Sigmoid colon (tissue), 7 donors: ENCODE results near the gene RMRP. TPM values are rescaled to one million over a fixed set of nuclear protein-coding genes. Genes with fewer than 3 reads are reported as not detected.

Source experiments
- DNase-seq: peaks from one replicate; pipeline ENCODE4 v3.0.0-alpha.2; 2019
- H3K27ac ChIP-seq, 4 donors: fragments of 200-600 bp; sonication (generic); one replicate each; pipeline ENCODE4 v1.5.1; 2016 to 2019; ENCODE audit warnings: mild to moderate bottlenecking in 1 of 4
- H3K27me3 ChIP-seq, 3 donors: fragments of 200-600 bp; sonication (generic); one replicate each; pipeline ENCODE4 v1.5.1; 2019; ENCODE audit warnings: mild to moderate bottlenecking in 1 of 3
- H3K36me3 ChIP-seq, 4 donors: fragments of 200-600 bp; sonication (generic); one replicate each; pipeline ENCODE4 v1.5.1; 2016 to 2019
- H3K4me1 ChIP-seq, 4 donors: fragments of 200-600 bp; sonication (generic); one replicate each; pipeline ENCODE4 v1.5.1; 2017 to 2019
- H3K4me3 ChIP-seq, 4 donors: fragments of 200-600 bp; sonication (generic); one replicate each; pipeline ENCODE4 v1.5.1; 2017 to 2019; ENCODE audit warnings: mild to moderate bottlenecking in 2 of 4, moderate library complexity in 1 of 4
- H3K9me3 ChIP-seq, 4 donors: fragments of 200-600 bp in 3 of 4; sonication (generic) in 3 of 4; one replicate each; pipeline versions ENCODE4 v1.5.1 to v1.6.1; 2013 to 2019
- EP300 ChIP-seq, 4 donors: sonication (generic); formaldehyde crosslinking; IDR thresholded peaks; one replicate each; pipeline ENCODE4 v1.6.1; 2017; ENCODE audit warnings: antibody characterized with exemption in 4 of 4
- POLR2A ChIP-seq, 2 donors: fragments of 450-650 bp; IDR thresholded peaks; one replicate each; pipeline ENCODE4 v1.6.1; 2016; ENCODE audit warnings: antibody characterized with exemption in 2 of 2, mild to moderate bottlenecking in 2 of 2, moderate library complexity in 2 of 2
- POLR2AphosphoS5 ChIP-seq, 4 donors: sonication (generic); formaldehyde crosslinking; IDR thresholded peaks; one replicate each; pipeline ENCODE4 v1.6.1; 2017; ENCODE audit warnings: antibody characterized with exemption in 4 of 4
- WGBS, 2 donors: extraction: QIAGEN DNeasy Blood & Tissue Kit; methylation state at CpG; one replicate each; pipeline ENCODE4 v1.1.7; 2013; 5-methylcytosine and 5-hydroxymethylcytosine counted together
- intact Hi-C: fragments of 100-400 bp; cut with DNase I; formaldehyde crosslinking; loops from one replicate; pipeline ENCODE4 v1.15.1; 2023
- polyA plus RNA-seq, 3 donors: library from polyadenylated mRNA; stranded (reverse); fragments of 200-250 nt; gene quantifications; one replicate each; pipeline ENCODE4 v1.2.3, GENCODE V29; 2013
- total RNA-seq, 4 donors: library from RNA; depleted of rRNA; stranded (reverse); fragments of >200 nt; gene quantifications; one replicate each; pipeline ENCODE4 v1.1.0, GENCODE V29; 2016
- TF ChIP-seq, protein P1 (sequence below), 4 experiments: fragments of 450-650 bp in 3 of 4; fragments of 200-600 bp in 1 of 4; IDR thresholded peaks; one replicate each; pipeline ENCODE4 v1.5.1; 2016 to 2019; ENCODE audit warnings: antibody characterized with exemption in 4 of 4, mild to moderate bottlenecking in 3 of 4, moderate library complexity in 2 of 4
- donor health status: healthy with polysubstance abuse.
- donor health status: Bipolar disorder and iron deficiency.
- donor health status: healthy.

Gene RMRP
- total RNA-seq = over 10,000 TPM in 2 of 4 donors, 1,000 to 10,000 TPM in 2; 2,523 to 26,387 (median 8,883) TPM
- 100 to 1,000 TPM in 1 of 3 donors, not detected in 2; 480 TPM for polyA plus RNA-seq

DNA sequence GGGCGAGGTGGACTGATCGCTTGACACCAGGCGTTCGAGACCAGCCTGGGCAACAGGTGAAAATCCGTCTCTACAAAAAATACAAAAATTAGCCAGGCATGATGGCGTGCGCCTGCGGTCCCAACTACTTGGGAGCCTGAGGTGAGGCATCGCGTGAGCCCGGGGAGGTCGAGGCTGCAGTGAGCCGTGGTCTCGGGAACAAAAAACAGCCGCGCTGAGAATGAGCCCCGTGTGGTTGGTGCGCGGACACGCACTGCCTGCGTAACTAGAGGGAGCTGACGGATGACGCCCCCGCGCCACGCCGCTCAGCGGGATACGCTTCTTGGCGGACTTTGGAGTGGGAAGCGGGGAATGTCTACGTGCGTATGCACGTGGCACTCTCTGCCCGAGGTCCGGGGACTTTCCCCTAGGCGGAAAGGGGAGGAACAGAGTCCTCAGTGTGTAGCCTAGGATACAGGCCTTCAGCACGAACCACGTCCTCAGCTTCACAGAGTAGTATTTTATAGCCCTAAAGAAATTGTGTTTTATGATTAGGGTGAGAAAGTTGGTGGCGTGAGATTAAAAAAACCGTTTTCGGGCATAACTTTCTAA lies at the start of gene RMRP:
TSS of gene RMRP (minus strand) at position 474 of the 591 bp plus-strand sequence.
- WGBS, 2 donors = 1% methylated on average over 42 of the region's 42 CpGs
- H3K27me3 ChIP-seq = no peaks in the 10 kb centered on the region
- DNase-seq = peak; percentile 100
- H3K4me3 ChIP-seq = peak within 1 kb of the TSS; percentile 70 to 92 (median 76)
- H3K36me3 ChIP-seq = peaks cover 0 to 13% (median 10%) of the 10 kb centered on the region in 4 donors
- H3K27ac ChIP-seq = peak within 1 kb of the TSS; percentile 97 to 98 (median 98)
- TF ChIP-seq POLR2AphosphoS5 (IDR thresholded peaks at IDR 0.05) = peak; percentile 91 to 97 (median 96)
- TF ChIP-seq EP300 (IDR thresholded peaks at IDR 0.05) = peak; percentile 70 to 99 (median 94)
- TF ChIP-seq POLR2A (IDR thresholded peaks at IDR 0.05) = peak; percentile 85 to 87
- TF ChIP-seq, protein P1, sequence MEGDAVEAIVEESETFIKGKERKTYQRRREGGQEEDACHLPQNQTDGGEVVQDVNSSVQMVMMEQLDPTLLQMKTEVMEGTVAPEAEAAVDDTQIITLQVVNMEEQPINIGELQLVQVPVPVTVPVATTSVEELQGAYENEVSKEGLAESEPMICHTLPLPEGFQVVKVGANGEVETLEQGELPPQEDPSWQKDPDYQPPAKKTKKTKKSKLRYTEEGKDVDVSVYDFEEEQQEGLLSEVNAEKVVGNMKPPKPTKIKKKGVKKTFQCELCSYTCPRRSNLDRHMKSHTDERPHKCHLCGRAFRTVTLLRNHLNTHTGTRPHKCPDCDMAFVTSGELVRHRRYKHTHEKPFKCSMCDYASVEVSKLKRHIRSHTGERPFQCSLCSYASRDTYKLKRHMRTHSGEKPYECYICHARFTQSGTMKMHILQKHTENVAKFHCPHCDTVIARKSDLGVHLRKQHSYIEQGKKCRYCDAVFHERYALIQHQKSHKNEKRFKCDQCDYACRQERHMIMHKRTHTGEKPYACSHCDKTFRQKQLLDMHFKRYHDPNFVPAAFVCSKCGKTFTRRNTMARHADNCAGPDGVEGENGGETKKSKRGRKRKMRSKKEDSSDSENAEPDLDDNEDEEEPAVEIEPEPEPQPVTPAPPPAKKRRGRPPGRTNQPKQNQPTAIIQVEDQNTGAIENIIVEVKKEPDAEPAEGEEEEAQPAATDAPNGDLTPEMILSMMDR (IDR thresholded peaks at IDR 0.05) = peak; percentile 42 to 62 (median 62)
- H3K4me1 ChIP-seq = peaks cover 0 to 52% (median 47%) of the 10 kb centered on the region in 4 donors
- intact Hi-C loops = loop anchor here (1.0 to 10.0 kb wide), 3 partner anchors 73 to 663 kb away; partner anchors contain the start of gene HINT2
- H3K9me3 ChIP-seq = no peaks in the 10 kb centered on the region

DNA sequence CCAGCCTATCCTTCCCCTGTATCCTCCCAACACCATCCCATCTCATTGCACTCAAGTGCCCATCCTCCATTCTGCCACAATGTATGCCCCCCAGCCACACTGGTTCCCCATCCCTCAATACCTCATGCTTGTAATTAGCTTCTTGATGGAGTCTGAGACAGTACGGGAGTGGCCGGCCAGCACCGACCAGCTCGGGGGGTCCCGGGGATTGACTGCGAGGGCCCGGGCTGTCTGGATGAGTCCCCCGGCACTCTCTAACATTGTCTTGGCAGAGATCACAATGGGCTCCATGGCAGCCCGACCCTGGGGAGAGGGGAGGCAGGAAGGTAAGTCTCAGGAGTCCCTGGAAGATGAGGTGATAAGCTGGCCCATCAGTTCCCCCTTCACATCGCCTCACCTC lies 49.1 kb upstream of the RMRP start:
- intact Hi-C loops = loop anchor here (2.0 kb wide), 1 partner anchor 18 kb away; no protein-coding TSS in a partner anchor
- peaks cover 91 to 100% (median 94%) of the 10 kb centered on the region in 4 donors for H3K36me3 ChIP-seq

GRCh38 chr9:35705836-35706430 lies 48.1 kb upstream of the RMRP start:
- H3K27me3 ChIP-seq = no peaks in the 10 kb centered on the region
- H3K4me3 ChIP-seq = no peak overlapping the region
- no peaks in the 10 kb centered on the region for H3K4me1 ChIP-seq
- 95% methylated on average over 7 of the region's 7 CpGs for WGBS, 2 donors
- no peak for DNase-seq
- H3K36me3 ChIP-seq = peaks cover 91 to 100% (median 95%) of the 10 kb centered on the region in 4 donors
- no peaks in the 10 kb centered on the region for H3K9me3 ChIP-seq
- intact Hi-C loops = loop anchor here (2.0 kb wide), 1 partner anchor 19 kb away; no protein-coding TSS in a partner anchor
- TF ChIP-seq EP300 (IDR thresholded peaks at IDR 0.05) (no peak), POLR2A (IDR thresholded peaks at IDR 0.05) (no peak), POLR2AphosphoS5 (IDR thresholded peaks at IDR 0.05) (no peak)
- TF ChIP-seq, protein P1 (IDR thresholded peaks at IDR 0.05) = no peak
- peak overlapping the region; percentile 30 to 49 (median 38) for H3K27ac ChIP-seq

More for the DNA sequence above, 49.1 kb upstream of the RMRP start:
- TF ChIP-seq EP300 (IDR thresholded peaks at IDR 0.05) (no peak), POLR2A (IDR thresholded peaks at IDR 0.05) (no peak), POLR2AphosphoS5 (IDR thresholded peaks at IDR 0.05) (no peak)
- TF ChIP-seq, protein P1 (IDR thresholded peaks at IDR 0.05) = no peak
- Histone ChIP-seq H3K4me1 (no peaks in the 10 kb centered on the region), H3K27me3 (no peaks in the 10 kb centered on the region), H3K9me3 (no peaks in the 10 kb centered on the region), H3K27ac (peak overlapping the region; percentile 25 to 49 (median 36)), H3K4me3 (no peak overlapping the region)
- WGBS, 2 donors = 86 to 98% methylated on average over 10 of the region's 10 CpGs
- DNase-seq = peak; percentile 50

- intact Hi-C loops = no loop called here
- Histone ChIP-seq H3K4me3 (no peak overlapping the region), H3K4me1 (no peaks in the 10 kb centered on the region), H3K27ac (peak overlapping the region; percentile 25 to 49 (median 38)), H3K36me3 (peaks cover 91 to 100% (median 95%) of the 10 kb centered on the region in 4 donors), H3K9me3 (no peaks in the 10 kb centered on the region), H3K27me3 (no peaks in the 10 kb centered on the region)
- WGBS, 2 donors = 81 to 95% methylated on average over 8 of the region's 8 CpGs
- DNase-seq = peak; percentile 41
- TF ChIP-seq EP300 (IDR thresholded peaks at IDR 0.05) (no peak), POLR2AphosphoS5 (IDR thresholded peaks at IDR 0.05) (no peak), POLR2A (IDR thresholded peaks at IDR 0.05) (no peak)
- TF ChIP-seq, protein P1 (IDR thresholded peaks at IDR 0.05) = no peak
Observed at GRCh38 chr9:35705372-35705771, 47.6 kb upstream of the RMRP start.
